HG03469 (cell line): ENCODE results near the gene DYNLRB1.
"Not testable (repeated sequence)": the region's sequence is repeated elsewhere in the genome, so short reads cannot be mapped to it uniquely, and the experiment has no call there.

Experiments
- ATAC-seq: cut with Tn5 transposase; IDR thresholded peaks from one replicate; pipeline ENCODE4 v1.9.1; 2021; ENCODE audit warnings: mild to moderate bottlenecking, moderate library complexity, moderate number of reproducible peaks; ENCODE audit not compliant: unreplicated experiment

DYNLRB1 gene

DNA sequence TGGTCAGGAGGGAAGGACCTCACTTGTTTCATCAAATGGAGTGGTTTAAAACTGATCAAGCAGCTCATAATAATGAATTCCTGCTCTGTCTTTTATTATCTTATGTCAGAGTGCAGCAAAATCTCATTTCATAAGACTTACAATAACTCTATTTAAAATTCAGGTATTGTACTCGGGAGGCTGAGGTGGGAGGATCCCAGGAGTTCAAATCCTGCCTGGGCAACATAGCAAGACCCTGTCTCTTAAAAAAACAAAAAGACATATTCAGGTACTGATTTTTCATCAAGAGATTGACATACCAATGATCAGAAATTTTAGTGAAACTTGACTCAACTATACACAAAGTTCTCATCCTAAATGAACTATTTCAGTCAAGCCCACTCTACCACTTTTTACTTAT lies 5.6 kb upstream of the DYNLRB1 start:
- no peak for ATAC-seq

DNA sequence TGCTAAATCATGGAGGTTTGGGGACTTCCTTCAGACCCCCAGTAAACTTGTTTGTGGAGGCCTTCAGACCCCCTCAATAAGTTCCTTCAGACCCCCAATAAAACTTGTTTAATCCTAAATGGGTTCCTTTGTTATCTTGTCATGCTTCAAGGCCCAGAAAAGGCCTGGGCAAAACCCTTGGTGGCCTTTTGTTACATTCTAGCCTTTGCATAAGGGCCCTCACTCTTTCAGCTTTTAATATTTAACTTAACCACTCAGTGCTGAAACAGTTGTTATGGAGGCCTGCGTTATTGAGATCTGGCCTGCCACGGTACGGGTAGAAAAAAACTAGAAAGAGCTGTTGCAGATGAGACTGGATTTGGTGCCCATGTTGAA lies 4.3 kb upstream of the DYNLRB1 start:
- ATAC-seq: no peak

DNA sequence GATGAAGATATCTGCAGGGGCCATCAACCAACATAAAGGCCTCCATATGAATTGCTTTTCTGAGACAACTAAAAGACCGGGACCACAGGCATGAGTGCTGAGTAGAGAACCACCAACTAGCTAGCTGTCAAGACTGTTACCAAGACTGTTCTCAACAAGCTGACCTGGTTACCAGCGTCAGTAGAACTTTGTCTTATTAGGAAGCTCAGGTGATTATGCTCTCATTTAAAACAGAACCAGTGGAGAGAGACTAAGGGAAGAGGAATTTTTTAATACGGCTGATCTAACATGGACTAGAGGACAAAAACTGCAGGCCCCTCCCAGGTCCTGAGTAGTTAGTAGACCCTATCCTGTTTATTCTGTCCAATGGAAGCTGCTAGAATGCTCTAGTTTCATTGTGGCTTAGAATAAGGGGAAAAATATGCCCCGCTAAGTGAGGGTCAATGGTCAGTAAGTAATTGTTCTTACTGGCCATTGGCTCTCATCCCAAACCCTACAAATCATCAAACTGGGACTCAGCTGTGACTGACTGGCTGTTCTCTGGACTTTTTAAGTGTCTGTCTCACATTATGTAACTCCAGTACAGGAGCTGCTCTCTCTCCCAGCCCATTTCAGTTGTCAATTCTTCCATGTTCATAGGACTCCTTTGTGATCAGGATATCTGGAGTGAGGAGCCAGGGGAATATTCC lies 3.8 kb upstream of the DYNLRB1 start:
- ATAC-seq: no peak

DNA sequence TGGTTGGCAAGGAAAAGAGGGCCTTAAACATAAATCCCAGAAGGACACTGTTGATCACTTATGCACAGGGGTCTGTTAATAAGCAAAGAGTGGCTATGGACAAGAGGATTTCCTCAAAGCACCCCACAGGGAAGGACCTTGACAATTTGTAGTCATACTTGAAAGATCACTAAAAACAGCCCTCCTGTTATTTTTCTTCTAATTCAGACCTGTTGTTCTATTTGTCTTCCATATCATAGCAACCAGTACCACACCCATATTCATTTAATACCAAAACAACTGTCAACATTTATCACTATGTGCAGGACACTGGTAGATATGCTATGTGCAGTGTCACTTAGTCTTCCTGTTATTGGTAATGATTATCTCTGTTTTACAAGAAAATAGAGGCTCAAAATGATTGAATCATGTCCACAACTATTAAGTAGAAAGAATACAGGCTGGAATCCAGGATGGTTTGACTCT lies 3.2 kb upstream of the DYNLRB1 start:
- no peak for ATAC-seq

DNA sequence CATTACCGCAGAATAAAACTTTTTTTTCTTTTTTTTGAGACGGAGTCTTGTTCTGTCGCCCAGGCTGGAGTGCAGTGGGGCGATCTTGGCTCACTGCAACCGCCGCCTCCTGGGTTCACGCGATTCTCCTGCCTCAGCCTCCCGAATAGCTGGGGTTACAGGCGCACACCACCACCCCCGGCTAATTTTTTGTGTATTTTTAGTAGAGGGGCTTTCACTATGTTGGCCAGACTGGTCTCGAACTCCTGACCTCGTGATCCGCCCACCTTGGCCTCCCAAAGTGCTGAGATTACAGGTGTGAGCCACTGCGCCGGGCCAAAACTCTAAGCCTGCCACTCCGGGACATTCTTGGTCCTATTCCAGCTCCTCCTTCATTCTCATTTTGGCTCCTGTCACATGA lies 2.2 kb upstream of the DYNLRB1 start:
- ATAC-seq: not testable (repeated sequence)

DNA sequence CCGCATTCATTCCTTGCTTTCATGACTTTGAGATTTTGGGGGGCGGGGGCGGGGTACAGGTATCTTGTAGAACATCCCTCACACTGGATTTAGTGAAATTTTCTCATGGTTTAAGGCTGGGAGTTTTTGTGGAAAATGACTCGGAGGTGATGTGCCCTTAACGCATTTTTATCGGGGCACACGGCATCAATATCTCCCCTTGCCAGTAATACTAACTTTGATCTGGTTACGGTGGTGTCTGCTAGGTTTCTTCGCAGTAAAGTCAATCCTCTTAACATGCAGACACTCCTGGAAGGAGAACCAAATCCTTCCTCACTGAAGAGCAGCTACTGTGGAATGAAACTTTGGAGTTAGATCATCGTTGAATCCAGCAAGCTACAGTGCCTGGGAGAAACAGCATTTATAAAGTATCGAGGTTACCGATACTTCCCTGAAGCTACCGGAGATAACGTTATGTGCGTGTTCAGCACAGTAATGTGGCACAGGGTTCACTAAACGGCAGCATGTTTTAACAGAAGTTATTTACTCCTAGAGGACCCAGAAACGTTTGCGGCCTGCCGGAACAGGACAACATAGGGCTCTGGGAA lies 1.2 kb upstream of the DYNLRB1 start:
- no peak for ATAC-seq

DNA sequence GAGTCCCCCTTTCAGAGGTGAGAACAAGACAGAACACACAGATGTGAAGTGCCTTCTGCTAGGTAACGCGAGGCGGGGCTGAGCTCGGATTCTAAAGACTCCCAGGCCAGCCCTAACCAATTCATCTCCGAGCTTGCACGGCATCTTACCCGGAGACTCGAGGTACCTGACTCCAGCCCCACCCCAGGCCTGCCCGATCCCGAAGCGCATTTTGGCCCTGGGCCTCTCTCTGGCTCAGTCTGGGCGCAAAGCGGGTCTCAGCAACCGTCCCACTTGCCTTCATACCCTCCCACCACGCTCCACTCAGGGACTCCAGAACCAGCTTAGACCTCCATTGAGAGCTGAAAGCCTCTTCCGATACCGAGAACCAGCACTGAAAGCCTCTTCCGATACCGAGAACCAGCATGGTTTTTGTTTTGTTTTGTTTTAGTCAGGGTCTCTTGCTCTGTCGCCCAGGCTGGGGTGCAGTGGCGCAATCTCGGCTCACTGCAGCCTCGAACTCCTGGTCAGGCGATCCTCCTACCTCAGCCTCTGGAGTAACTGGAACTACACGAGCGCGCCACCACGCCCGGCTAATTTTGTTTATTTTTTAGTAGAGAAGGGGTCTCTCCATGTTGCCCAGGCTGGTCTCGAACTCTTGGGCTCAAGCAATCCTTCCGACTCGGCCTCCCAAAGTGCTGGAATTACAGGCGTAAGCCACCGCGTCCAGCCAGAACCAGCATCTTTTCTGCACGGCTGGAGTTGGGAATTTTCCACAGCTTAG lies 557 bp upstream of the DYNLRB1 start:
- no peak for ATAC-seq

DNA sequence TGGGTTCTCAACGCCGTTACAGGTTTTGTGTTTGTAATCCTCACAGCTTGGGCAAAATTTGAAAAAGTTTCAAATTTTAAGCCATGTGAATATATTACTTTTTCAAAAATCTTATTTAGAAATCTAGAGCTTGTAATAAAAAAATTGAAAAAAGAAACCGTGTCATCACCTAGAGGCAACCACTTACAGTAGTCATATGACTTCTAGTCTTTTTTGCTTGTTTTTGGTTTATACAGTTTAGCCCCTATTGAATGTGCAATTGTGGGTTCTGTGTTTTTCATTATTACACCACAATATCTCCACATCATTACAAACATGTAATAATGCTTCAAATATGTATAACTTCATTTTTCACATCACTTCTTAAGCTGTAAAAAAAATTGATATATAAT lies 888 bp downstream of the DYNLRB1 start:
- no peak for ATAC-seq

DNA sequence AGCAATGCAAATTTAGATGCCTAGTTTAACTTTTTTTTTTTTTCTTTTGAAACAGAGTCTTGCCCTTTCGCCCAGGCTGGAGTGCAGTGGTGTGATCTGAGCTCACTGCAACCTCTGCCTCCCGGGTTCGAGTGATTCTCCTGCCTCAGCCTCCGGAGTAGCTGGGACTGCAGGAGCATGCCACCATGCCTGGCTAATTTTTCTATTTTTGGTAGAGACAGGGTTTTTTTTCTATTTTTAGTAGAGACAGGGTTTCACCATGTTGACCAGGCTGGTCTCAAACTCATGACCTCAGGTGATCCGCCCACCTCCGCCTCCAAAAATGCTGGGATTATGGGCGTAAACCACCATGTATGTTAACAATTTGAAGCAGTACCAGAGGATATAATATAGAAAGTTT lies 2.6 kb downstream of the DYNLRB1 start:
- ATAC-seq: not testable (repeated sequence)

DNA sequence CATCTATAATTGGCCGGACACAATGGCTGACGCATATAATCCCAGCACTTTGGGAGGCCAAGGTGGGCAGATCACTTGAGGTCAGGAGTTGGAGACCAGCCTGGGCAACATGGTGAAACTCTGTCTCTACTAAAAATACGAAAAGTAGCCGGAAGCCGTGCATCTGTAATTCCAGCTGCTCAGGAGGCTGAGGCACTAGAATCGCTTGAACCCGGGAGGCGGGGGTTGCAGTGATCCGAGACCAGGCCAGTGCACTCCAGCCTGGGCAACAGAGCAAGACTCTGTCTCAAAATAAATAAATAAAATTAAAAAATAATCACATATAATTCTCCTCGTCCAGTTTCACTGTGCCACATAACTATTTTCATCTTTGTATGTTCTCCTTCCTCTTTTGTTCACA lies 3.6 kb downstream of the DYNLRB1 start:
- not testable (repeated sequence) for ATAC-seq

DNA sequence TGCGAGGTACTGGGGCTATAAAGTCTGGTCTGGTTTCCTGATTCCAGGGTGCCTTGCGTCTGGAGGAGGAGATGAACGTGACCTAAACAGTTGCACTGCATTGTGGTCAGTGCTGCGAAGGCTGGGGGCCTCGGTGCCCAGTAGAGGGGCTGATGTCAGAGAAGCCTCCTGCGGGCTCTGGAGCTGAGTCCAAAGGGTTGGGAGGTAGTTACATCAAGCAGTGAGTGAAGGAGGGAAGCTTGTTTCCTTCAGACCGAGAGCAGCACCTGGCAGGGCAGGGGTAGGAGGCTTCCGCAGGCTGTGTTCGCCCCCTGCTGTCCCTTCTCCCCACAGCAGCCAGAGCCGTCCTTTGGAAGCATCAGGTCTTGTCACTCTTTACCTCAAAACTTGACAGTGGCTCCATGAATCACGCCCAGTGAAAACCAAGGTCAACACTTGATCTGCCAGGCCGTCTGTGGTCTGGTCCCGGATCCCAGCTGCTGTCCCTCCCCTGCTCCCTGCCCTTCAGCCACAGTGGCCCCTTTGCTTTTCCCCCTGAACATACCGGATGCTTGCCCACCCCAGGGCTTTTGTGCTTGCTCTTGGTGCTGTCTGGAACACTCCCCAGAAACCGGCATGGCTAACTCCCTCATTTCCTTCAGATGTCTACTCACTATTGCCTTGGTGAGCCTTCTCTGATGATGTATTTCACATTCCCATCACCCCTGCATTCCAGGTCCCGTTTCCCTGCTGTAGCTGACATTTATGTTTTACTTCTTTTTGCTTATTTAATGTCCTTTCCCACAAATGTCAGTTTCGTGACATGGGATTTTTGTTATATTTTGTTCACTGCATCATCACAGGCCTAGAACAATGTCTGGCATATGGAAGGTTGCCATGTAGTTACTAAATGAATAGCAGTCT lies 7.0 kb downstream of the DYNLRB1 start:
- no peak for ATAC-seq

DNA sequence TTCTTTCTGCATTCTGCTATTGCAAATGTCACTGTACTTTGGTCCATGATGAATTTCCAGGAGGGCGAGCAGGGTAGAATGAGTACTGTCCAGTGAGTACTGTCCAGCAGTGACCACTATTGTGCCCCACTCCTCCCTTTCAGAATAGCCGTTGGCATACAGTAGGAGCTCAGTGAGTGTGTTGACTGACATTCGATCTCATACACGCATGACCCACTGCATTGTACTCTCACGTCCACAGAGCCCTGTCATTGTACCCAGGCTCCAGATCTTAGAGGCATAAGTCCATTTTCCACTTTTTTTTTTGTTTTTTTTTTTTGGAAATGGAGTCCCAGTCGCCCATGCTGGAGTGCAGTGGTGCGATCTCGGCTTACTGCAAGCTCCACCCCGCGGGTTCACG lies 8.2 kb downstream of the DYNLRB1 start:
- ATAC-seq: no peak

DNA sequence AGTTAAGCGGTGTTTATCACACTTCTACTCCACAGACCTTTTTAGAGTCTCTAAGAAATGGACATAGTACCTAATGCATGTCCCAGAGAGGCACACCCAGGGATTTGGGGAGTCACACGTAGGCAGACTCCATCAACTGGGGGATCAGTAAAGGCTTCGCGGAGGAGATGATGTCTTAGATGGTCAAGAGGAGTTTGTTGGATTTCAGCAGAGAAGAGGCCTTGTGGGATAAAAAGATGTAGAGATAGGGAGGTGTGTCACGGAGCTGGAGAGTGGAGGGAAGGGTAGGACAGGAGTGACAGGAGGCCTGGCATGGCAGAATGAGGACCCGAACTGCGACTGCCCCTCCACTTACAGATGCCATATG lies 9.1 kb downstream of the DYNLRB1 start:
- ATAC-seq: no peak

DNA sequence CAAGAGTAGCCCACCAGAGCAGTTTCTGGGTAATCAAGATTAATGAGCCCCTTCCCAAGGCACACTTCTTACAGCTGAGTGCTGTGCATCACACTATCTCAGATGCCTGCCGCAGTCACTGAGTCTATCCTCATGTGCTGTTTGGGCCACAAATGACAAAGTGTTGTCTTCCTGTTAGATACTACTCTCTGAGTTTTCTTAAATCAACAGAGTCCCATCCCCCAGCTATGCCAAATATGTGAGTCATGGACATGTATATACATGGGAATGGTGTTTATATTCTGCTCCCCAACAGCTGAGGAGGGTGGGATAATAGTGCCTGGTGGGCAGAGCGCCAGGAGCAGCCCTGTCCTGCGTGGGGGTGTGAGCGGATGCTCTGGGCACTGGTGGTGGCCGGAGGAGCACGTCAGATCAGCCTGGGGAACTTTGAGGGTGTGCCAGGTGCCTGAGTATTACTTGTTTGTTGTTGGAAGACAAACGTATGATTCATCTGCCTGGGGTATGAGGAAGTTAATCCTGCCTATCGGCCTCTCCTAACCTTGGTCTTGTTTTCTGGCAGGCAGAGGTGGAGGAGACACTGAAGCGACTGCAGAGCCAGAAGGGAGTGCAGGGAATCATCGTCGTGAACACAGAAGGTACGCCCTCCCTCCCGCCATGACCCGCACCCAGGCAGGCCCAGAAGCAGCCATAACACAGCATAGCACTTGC lies 9.6 kb downstream of the DYNLRB1 start:
- no peak for ATAC-seq

DNA sequence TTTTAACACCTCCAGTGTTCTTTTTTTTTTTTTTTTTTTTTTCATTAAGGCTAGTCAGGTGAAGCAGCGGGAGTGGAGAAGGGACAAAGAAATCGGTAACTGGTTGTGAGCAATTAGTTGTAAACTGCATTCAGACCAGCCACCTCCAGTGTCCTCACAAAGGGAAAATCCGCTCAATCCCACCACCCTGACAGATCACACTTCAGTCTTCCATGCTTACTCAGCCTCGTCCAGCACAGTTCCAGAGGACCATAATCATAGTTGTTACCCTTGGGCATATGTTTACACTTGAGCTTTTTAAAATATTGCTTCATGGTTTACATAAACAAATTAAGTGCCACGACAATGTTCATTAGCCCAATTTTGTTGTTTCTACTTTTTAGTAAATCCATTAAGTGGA lies 10.2 kb downstream of the DYNLRB1 start:
- ATAC-seq: no peak

DNA sequence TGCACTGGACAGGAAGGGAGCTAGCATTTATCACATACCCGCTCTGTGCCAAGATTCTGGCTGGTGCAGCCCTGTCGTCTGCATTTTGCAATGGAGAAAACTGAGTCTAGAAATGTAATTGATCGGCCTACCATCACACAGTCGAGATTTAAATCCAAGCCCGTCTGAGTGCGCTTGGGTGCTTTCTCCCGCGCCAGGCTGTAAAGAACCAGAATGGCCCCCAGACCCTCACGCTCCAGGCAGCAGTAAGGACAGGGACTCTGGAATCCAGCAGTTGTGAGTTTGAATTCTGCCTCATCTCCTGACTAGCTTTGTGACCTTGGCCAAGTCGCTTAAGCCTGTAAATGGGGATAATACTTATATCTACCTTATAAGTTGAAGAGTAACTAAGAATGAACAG lies 10.8 kb downstream of the DYNLRB1 start:
- no peak for ATAC-seq

DNA sequence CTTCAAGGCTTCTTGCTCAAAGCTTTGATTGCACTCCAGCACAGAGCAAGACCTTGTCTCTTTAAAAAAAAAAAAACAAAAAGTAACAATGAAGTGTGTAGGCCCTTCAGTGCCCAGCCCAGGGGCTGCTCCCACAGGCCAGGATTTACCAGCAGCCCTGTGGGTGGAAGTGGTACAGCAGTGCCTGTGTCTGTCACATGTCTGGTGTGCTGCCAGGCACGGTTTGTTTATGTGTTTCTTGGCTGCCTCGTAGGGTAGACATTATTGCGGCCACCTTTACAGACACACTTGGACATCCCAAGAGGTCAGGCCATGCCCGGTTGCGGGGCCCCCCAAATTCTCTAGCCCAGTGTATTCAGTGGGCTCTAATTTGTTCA lies 12.7 kb downstream of the DYNLRB1 start:
- no peak for ATAC-seq

DNA sequence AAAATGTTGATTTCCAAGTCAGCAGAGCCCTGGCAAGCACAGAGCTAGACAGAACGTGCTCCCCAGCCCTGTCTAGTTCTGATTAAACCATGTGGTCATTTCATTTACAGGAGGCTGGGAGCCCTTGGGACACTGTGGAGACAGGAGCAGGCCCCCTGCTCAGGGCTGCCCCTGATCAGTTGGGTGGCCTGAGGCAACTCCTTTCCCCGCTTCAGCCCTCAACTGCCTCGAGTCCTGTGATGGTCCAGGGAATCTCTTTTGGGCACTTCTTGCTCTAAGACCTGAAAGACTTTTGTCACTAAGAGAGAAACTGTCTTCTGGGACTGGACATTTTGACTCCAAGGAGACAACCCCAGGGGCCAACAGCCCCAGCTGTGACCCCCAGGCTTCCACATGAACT lies 13.5 kb downstream of the DYNLRB1 start:
- ATAC-seq: no peak

DNA sequence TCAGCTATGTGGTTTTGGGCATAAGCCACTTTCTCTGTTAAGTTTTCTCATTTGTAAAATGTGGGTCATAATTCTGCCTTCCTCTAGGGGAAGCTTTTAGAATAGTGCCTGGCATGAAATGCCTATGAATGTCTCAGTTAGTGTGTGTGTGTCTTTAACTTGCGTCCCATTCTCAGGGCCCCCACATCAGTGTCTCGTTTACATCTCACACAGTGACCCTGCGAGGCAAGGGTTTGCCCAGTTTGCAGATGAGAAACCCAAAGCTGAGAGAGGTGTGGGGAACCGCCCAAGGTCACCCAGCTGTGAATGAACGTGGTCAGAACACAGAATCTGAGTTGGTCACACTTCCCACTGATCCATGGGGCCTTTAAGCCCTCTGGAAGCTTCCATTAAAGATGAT lies 14.1 kb downstream of the DYNLRB1 start:
- no peak for ATAC-seq

DNA sequence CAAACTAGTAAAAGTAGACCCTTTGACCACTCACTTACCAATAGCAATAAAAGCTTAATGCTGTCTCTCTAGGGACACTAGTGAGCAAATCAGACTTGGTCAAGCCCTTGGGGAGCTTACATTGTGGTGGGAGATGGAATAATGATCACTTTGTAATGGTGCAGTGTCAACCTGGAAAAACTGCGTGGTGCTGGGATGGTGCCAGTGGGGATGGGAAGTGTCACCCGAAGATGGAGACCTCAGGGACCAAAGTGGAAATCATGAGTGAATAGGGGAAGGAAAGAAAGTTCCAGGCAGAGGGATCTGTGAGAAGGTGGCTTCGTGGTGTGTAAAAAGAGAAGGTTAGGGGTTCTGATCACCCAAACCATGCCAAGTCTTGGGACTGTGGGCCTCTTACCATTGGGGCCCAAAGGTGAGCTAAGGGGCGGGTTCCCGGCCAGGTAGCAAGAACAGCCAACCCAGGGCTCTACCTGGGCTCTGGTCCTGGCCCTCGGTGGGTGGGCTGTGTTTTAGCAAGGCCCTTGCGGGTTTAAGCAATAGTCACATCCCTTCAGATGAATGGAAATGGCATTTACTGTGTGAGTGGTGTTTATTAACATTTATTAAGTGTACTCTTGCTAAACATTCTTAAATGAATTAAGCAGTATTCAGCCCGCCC lies 15.5 kb downstream of the DYNLRB1 start:
- ATAC-seq: no peak
